B cell (primary cell): ENCODE measurements around the gene WIF1. TPM values are rescaled to one million over a fixed set of nuclear protein-coding genes. Genes with fewer than 3 reads are reported as not detected.

Source experiments
- ATAC-seq: fragments of 200-7000 bp; cut with Tn5 transposase; one replicate; pipeline ENCODE4 v1.10.0; 2021; ENCODE audit warnings: low read depth, mild to moderate bottlenecking, moderate number of reproducible peaks, moderate library complexity
- CTCF ChIA-PET: fragments of 350-600 bp; sonication (Branson Sonifier 250); formaldehyde crosslinking; loops from one replicate; lab custom pipeline; 2021; ENCODE audit warnings: antibody characterized with exemption, inconsistent platforms; lab: Charles Lee
- POLR2A ChIA-PET: fragments of 350-600 bp; sonication (Branson Sonifier 250); formaldehyde crosslinking; loops from one replicate; lab custom pipeline; 2021; ENCODE audit warnings: antibody characterized with exemption; lab: Charles Lee
- DNase-seq: peaks from one replicate; pipeline ENCODE4 v3.0.0; 2013
- H2AFZ ChIP-seq: 2 replicates; pipeline ENCODE4 v1.6.1; 2012; ENCODE audit warnings: mild to moderate bottlenecking, low read depth, low read length; ENCODE audit not compliant: insufficient read depth, poor library complexity, severe bottlenecking
- H3K27ac ChIP-seq, 2 donors: 1 replicate in 1 of 2; 2 replicates in 1 of 2; pipeline ENCODE4 v1.5.1; 2012 to 2013; ENCODE audit warnings: low read length in 2 of 2, mild to moderate bottlenecking in 2 of 2, moderate library complexity in 1 of 2
- H3K27me3 ChIP-seq, 4 experiments: fragments of 200-600 bp in 1 of 4; sonication (generic) in 1 of 4; replicated peaks in 1 of 4; 1 replicate in 2 of 4; 2 replicates in 2 of 4; pipeline versions ENCODE4 v1.6.1 to v1.7.0; 2013 to 2016; ENCODE audit warnings: low read length in 3 of 4, mild to moderate bottlenecking in 2 of 4, mixed read lengths in 1 of 4, moderate library complexity in 1 of 4; ENCODE audit not compliant: insufficient read depth in 4 of 4, control insufficient read depth in 3 of 4; ENCODE audit errors: control extremely low read depth in 1 of 4
- H3K36me3 ChIP-seq, 2 experiments: replicated peaks in 1 of 2; 1 replicate in 1 of 2; 2 replicates in 1 of 2; pipeline versions ENCODE4 v1.6.1 to v1.7.1; 2013; ENCODE audit warnings: low read length in 1 of 2; ENCODE audit not compliant: insufficient read depth in 2 of 2, control insufficient read depth in 1 of 2; ENCODE audit errors: control extremely low read depth in 1 of 2, extremely low read depth in 1 of 2
- H3K4me1 ChIP-seq, 2 donors: fragments of 200-600 bp in 1 of 2; sonication (generic) in 1 of 2; 1 replicate in 1 of 2; 2 replicates in 1 of 2; pipeline versions ENCODE4 v1.5.1 to v1.6.1; 2013 to 2017; ENCODE audit warnings: low read length in 2 of 2; ENCODE audit not compliant: control insufficient read depth in 2 of 2, insufficient read depth in 2 of 2
- H3K4me2 ChIP-seq: replicated peaks from 2 replicates; pipeline ENCODE3; 2012; ENCODE audit warnings: mild to moderate bottlenecking, low read depth, low read length; ENCODE audit not compliant: poor library complexity, severe bottlenecking
- H3K4me3 ChIP-seq, 5 experiments: fragments of 200-600 bp in 1 of 5; sonication (generic) in 1 of 5; 1 replicate in 3 of 5; 2 replicates in 2 of 5; pipeline versions ENCODE4 v1.5.1 to v1.7.0; 2011 to 2016; ENCODE audit warnings: low read length in 4 of 5, mild to moderate bottlenecking in 4 of 5, low read depth in 2 of 5, control low read depth in 1 of 5, moderate library complexity in 1 of 5; ENCODE audit not compliant: insufficient read depth in 1 of 5; ENCODE audit errors: control extremely low read depth in 1 of 5, extremely low read depth in 1 of 5
- H3K79me2 ChIP-seq: fragments of 200-600 bp; sonication (generic); one replicate; pipeline ENCODE4 v1.6.0; 2016; ENCODE audit warnings: low read length; ENCODE audit not compliant: control insufficient read depth, insufficient read depth
- H3K9ac ChIP-seq: fragments of 200-600 bp; sonication (generic); 2 replicates; pipeline ENCODE4 v1.6.1; 2017; ENCODE audit warnings: mild to moderate bottlenecking, low read length, moderate library complexity
- H3K9me3 ChIP-seq, 3 donors: one replicate each; pipeline versions ENCODE4 v1.6.1 to v1.7.1; 2013; ENCODE audit warnings: low read length in 2 of 3; ENCODE audit not compliant: control insufficient read depth in 2 of 3, insufficient read depth in 1 of 3; ENCODE audit errors: control extremely low read depth in 1 of 3
- H4K20me1 ChIP-seq: 2 replicates; pipeline ENCODE4 v1.6.0; 2012; ENCODE audit warnings: mild to moderate bottlenecking, low read length; ENCODE audit not compliant: insufficient read depth, control insufficient read depth, poor library complexity, severe bottlenecking
- H3K27ac Mint-ChIP-seq: one replicate; pipeline ENCODE4 v1.8.0; 2021; ENCODE audit warnings: mixed read lengths
- H3K27me3 Mint-ChIP-seq: one replicate; pipeline ENCODE4 v1.8.0; 2021; ENCODE audit warnings: mixed read lengths
- H3K4me1 Mint-ChIP-seq: one replicate; pipeline ENCODE4 v1.8.0; 2021; ENCODE audit warnings: mixed read lengths
- H3K4me3 Mint-ChIP-seq: one replicate; pipeline ENCODE4 v1.8.0; 2021; ENCODE audit warnings: mixed read lengths
- H3K9me3 Mint-ChIP-seq: one replicate; pipeline ENCODE4 v1.8.0; 2022; ENCODE audit warnings: mixed read lengths; ENCODE audit not compliant: insufficient read depth
- CTCF ChIP-seq: fragments of 200-600 bp; IDR thresholded peaks from one replicate; pipeline ENCODE4 v1.8.0; 2022; ENCODE audit warnings: antibody characterized with exemption, mild to moderate bottlenecking
- EZH2 ChIP-seq: IDR thresholded peaks from 2 replicates; pipeline ENCODE4 v1.6.1; 2012; ENCODE audit warnings: borderline replicate concordance, low read depth, mild to moderate bottlenecking, moderate library complexity, low read length; ENCODE audit not compliant: insufficient read depth, poor library complexity, severe bottlenecking
- WGBS: methylation state at CpG from one replicate; pipeline ENCODE4 v1.1.5; 2013; ENCODE audit warnings: missing lambda C conversion rate; ENCODE audit not compliant: insufficient coverage; 5-methylcytosine and 5-hydroxymethylcytosine counted together
- intact Hi-C: fragments of 100-400 bp; cut with micrococcal nuclease; formaldehyde crosslinking; loops from one replicate; pipeline ENCODE4 v1.10.0; 2022
- polyA plus RNA-seq: library from polyadenylated mRNA; depleted of rRNA; stranded (reverse); fragments of >200 nt; gene quantifications from 2 replicates; pipeline ENCODE4 v1.2.3, GENCODE V29; 2012
- total RNA-seq, 2 donors: library from RNA; stranded (reverse); fragments of 120-200 nt in 1 of 2; gene quantifications; 1 replicate in 1 of 2; 2 replicates in 1 of 2; pipeline versions ENCODE4 v1.2.3 to v1.2.4, GENCODE V29; 2013 to 2022

The WIF1 gene
- total and polyA plus RNA-seq, 2 donors (not counting 1 experiment from before 2014, with no cell fraction given): not detected

GRCh38 chr12:65113621-65114035 is 7.5 kb downstream of the WIF1 start:
- Histone ChIP-seq H3K4me3 (no peak overlapping the region), H3K79me2 (no peaks in the 10 kb centered on the region), H3K4me1 (no peaks in the 10 kb centered on the region), H3K4me2 (no peak overlapping the region), H4K20me1 (no peaks in the 10 kb centered on the region), H3K27me3 (peaks cover 0 to 17% (median 9%) of the 10 kb centered on the region in 4 experiments), H3K9ac (no peak overlapping the region), H3K27ac (no peak overlapping the region), H3K9me3 (no peaks in the 10 kb centered on the region), H2AFZ (no peak overlapping the region), H3K36me3 (no peaks in the 10 kb centered on the region)
- WGBS: no CpG with 5 or more reads among the region's 1 CpG
- CTCF ChIA-PET: no interaction called here
- Mint-ChIP-seq H3K27me3 (peaks cover 43% of the 10 kb centered on the region), H3K4me1 (no peaks in the 10 kb centered on the region), H3K27ac (no peak overlapping the region), H3K9me3 (no peaks in the 10 kb centered on the region), H3K4me3 (no peak overlapping the region)
- DNase-seq: no peak
- TF ChIP-seq EZH2 (no peak), CTCF (no peak)
- POLR2A ChIA-PET: no interaction called here
- intact Hi-C loops: no loop called here
- no peak for ATAC-seq

GRCh38 chr12:65106948-65107347 is 14.2 kb downstream of the WIF1 start:
- DNase-seq (no peak), ATAC-seq (no peak)
- no peaks in the 10 kb centered on the region for H3K4me1 ChIP-seq
- no peaks in the 10 kb centered on the region for H4K20me1 ChIP-seq
- no peak overlapping the region for H3K27ac ChIP-seq
- no peak overlapping the region for H3K9ac ChIP-seq
- H3K36me3 ChIP-seq: no peaks in the 10 kb centered on the region
- H3K79me2 ChIP-seq: no peaks in the 10 kb centered on the region
- no peaks in the 10 kb centered on the region for H3K9me3 ChIP-seq
- H3K27me3 ChIP-seq: no peaks in the 10 kb centered on the region
- POLR2A ChIA-PET: no interaction called here
- H3K4me2 ChIP-seq: no peak overlapping the region
- intact Hi-C loops: no loop called here
- TF ChIP-seq EZH2: no peak
- peak; percentile 26 for TF ChIP-seq CTCF
- H3K4me3 ChIP-seq: no peak overlapping the region
- Mint-ChIP-seq H3K4me3 (no peak overlapping the region), H3K9me3 (no peaks in the 10 kb centered on the region), H3K27me3 (peaks cover 16% of the 10 kb centered on the region), H3K4me1 (no peaks in the 10 kb centered on the region), H3K27ac (no peak overlapping the region)
- H2AFZ ChIP-seq: no peak overlapping the region
- CTCF ChIA-PET: interaction anchor here (0.8 to 1.6 kb wide), 5 partner anchors 41 to 311 kb away, joined by 3 to 4 read pairs (median 3); partner anchors contain the start of gene LEMD3
